Mesothelial cell of epicardium (in vitro differentiated cells): ENCODE measurements around the gene ADORA2A. TPM values are rescaled to one million over a fixed set of nuclear protein-coding genes. Genes with fewer than 3 reads are reported as not detected.

Experiments
- total RNA-seq: library from RNA; stranded (reverse); gene quantifications from 3 replicates; pipeline ENCODE4 v1.2.1, GENCODE V29; 2021

The ADORA2A gene
- total RNA-seq, 1 donor from 2014 or later = 10.8 TPM

Other genes starting within 250 kb of the ADORA2A start
- 0.91 to 1.4 TPM (median 1.2 TPM) in 3 replicates for gene SUSD2, start 246.1 kb upstream of the ADORA2A start, total RNA-seq
- gene GGT5, start 182.5 kb upstream of the ADORA2A start, total RNA-seq = 2.9 to 4.1 TPM (median 3.6 TPM) in 3 replicates
- 80.8 to 88.0 TPM (median 82.9 TPM) in 3 replicates for gene SPECC1L, start 156.8 kb upstream of the ADORA2A start, total RNA-seq
- 1.3 to 1.5 TPM (median 1.3 TPM) in 3 replicates for gene UPB1, start 67.7 kb downstream of the ADORA2A start, total RNA-seq
- 79.4 to 83.6 TPM (median 83.2 TPM) in 3 replicates for gene GUCD1, start 127.5 kb downstream of the ADORA2A start, total RNA-seq
- gene SNRPD3, start 128.4 kb downstream of the ADORA2A start, total RNA-seq = 95.1 to 110 TPM (median 102 TPM) in 3 replicates
- gene LRRC75B, start 165.5 kb downstream of the ADORA2A start, total RNA-seq = 28.7 to 32.5 TPM (median 30.8 TPM) in 3 replicates
- 16.1 to 18.2 TPM (median 17.5 TPM) in 3 replicates for gene GGT1, start 175.6 kb downstream of the ADORA2A start, total RNA-seq